ENCODE measurements around the gene ABCF2. TPM values are rescaled to one million over a fixed set of nuclear protein-coding genes. Genes with fewer than 3 reads are reported as not detected.

The ABCF2 gene
- total and polyA plus RNA-seq, 4 donors: 23.6 to 38.3 (median 34.0) TPM

DNA sequence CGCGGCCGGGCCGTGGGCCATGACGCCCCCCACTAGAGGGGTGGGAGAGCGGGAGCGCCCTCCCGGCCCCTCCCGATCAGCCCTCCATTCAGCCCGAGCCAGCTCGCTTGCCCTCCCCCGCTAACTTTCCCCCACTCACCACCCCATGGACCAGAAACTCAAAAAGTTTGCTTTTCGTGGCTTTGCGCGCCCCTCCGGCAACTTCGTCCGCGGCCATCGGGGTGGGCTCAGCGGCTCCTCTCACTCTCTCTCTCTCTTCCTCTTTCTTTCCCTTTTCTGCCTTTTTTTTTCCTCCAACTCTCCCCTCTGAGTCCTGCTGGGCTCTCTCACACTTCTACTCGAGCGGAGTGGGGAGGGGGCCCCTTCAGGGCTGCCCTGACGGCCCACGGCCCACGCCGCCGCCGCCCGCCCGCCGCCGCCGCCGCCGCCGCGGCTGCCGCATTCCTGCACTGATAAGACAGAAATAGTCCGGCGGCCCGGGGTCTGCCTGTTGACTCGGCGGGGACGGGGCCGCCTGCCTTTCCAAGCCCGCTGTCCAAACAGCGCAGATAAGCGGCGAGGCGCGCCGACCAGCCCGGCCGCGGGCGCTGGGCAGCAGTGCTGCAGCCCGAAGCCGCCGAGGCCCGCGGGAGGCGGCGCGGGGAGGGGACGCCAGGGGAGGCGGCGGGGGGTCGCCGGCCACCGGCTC lies 21.5 kb upstream of the ABCF2 start, which contains the start of gene SMARCD3:
Gene SMARCD3 (minus strand): TSS at position 349 of the 688 bp plus-strand sequence. CDS start 132 bp downstream, at position 217.
- WGBS (ENCODE audit: insufficient coverage): under 1% methylated on average over 66 of the region's 71 CpGs
- peak in 4 of 6 donors; percentile 70 to 94 (median 81) for DNase-seq (ENCODE audit: low read depth in 4 of 6, low spot score in 6 of 6)
- peak within 1 kb of the TSS; percentile 96 for H3K27ac ChIP-seq (ENCODE audit: low read depth, low read length)
- no peaks in the 10 kb centered on the region for H3K27me3 ChIP-seq (ENCODE audit: control insufficient read depth, insufficient read depth, low read length)
- peak within 1 kb of the TSS; percentile 79 for H3K4me3 ChIP-seq (ENCODE audit: low read depth, low read length)
- no peaks in the 10 kb centered on the region for H3K36me3 ChIP-seq (ENCODE audit: control insufficient read depth, insufficient read depth, low read length)
- H3K9me3 ChIP-seq (ENCODE audit: control insufficient read depth, insufficient read depth, low read length): no peaks in the 10 kb centered on the region
- H3K4me1 ChIP-seq (ENCODE audit: control insufficient read depth, insufficient read depth, low read length): peaks cover 87% of the 10 kb centered on the region

- H3K4me3 ChIP-seq (ENCODE audit: low read depth, low read length): peak overlapping the region; percentile 79
- H3K4me1 ChIP-seq (ENCODE audit: control insufficient read depth, insufficient read depth, low read length): peaks cover 87% of the 10 kb centered on the region
- WGBS (ENCODE audit: insufficient coverage): 3% methylated on average over 27 of the region's 29 CpGs
Observed at GRCh38 chr7:151247611-151248345, 20.8 kb upstream of the ABCF2 start.

GRCh38 chr7:151246851-151247580 lies 20.0 kb upstream of the ABCF2 start:
- peaks cover 84% of the 10 kb centered on the region for H3K4me1 ChIP-seq (ENCODE audit: control insufficient read depth, insufficient read depth, low read length)
- H3K27ac ChIP-seq (ENCODE audit: low read depth, low read length): peak overlapping the region; percentile 96
- H3K27me3 ChIP-seq (ENCODE audit: control insufficient read depth, insufficient read depth, low read length): no peaks in the 10 kb centered on the region
- peaks cover 12% of the 10 kb centered on the region for H3K36me3 ChIP-seq (ENCODE audit: control insufficient read depth, insufficient read depth, low read length)
- no peaks in the 10 kb centered on the region for H3K9me3 ChIP-seq (ENCODE audit: control insufficient read depth, insufficient read depth, low read length)
- 26% methylated on average over 3 of the region's 4 CpGs for WGBS (ENCODE audit: insufficient coverage)
- peak overlapping the region; percentile 79 for H3K4me3 ChIP-seq (ENCODE audit: low read depth, low read length)
- DNase-seq (ENCODE audit: low read depth in 4 of 6, low spot score in 6 of 6): no peak

More at GRCh38 chr7:151247611-151248345, 20.8 kb upstream of the ABCF2 start:
- Histone ChIP-seq H3K27ac (ENCODE audit: low read depth, low read length) (peak overlapping the region; percentile 96), H3K27me3 (ENCODE audit: control insufficient read depth, insufficient read depth, low read length) (no peaks in the 10 kb centered on the region), H3K9me3 (ENCODE audit: control insufficient read depth, insufficient read depth, low read length) (no peaks in the 10 kb centered on the region), H3K36me3 (ENCODE audit: control insufficient read depth, insufficient read depth, low read length) (peaks cover 4% of the 10 kb centered on the region)
- DNase-seq (ENCODE audit: low read depth in 4 of 6, low spot score in 6 of 6): no peak

DNA sequence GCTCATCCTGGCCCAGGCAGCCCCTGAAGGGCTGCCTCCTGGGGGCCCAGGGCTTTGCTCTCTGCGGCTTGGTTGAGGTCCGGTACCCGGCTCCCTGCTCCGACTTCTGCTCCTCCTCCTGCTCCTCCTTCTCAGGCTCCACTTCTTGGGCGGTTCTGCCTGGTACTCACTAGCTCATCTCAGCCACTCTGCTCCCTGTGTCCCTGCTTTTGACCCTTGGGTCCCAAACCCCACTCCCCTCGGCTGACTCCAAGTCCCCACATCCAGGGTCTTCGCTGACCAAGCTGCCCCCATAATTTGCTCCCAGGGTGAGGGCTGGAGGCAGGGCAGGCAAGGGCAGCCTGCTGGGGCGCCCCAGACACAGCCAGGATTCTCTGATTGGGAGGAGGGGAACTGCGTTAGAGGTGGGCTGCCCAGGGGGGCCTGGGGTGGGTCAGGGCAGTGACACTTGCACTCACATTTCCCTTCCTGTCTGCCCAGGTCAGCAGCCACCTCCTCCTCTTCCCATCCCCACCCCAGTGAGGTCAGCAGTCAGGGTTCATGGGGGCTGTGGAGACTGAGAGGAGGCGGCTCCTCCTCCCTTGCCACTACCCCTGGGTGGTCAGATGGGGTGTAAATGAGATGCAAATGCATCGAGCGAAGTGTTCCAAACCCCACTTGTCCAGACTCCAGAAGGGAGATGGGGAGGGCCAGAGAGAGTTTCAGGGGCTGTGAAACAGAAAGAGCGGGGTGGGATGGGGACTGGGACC lies 19.3 kb upstream of the ABCF2 start:
- Histone ChIP-seq H3K36me3 (ENCODE audit: control insufficient read depth, insufficient read depth, low read length) (peaks cover 20% of the 10 kb centered on the region), H3K27me3 (ENCODE audit: control insufficient read depth, insufficient read depth, low read length) (no peaks in the 10 kb centered on the region), H3K9me3 (ENCODE audit: control insufficient read depth, insufficient read depth, low read length) (no peaks in the 10 kb centered on the region), H3K27ac (ENCODE audit: low read depth, low read length) (peak overlapping the region; percentile 61), H3K4me3 (ENCODE audit: low read depth, low read length) (no peak overlapping the region), H3K4me1 (ENCODE audit: control insufficient read depth, insufficient read depth, low read length) (peaks cover 80% of the 10 kb centered on the region)
- peak in 2 of 6 donors; percentile 12 to 87 for DNase-seq (ENCODE audit: low read depth in 4 of 6, low spot score in 6 of 6)
- 24% methylated on average over 7 of the region's 13 CpGs for WGBS (ENCODE audit: insufficient coverage)

GRCh38 chr7:151245360-151246101 lies 18.5 kb upstream of the ABCF2 start:
- 2% methylated on average over 46 of the region's 60 CpGs for WGBS (ENCODE audit: insufficient coverage)
- peak overlapping the region; percentile 33 for H3K4me3 ChIP-seq (ENCODE audit: low read depth, low read length)
- peaks cover 24% of the 10 kb centered on the region for H3K36me3 ChIP-seq (ENCODE audit: control insufficient read depth, insufficient read depth, low read length)
- no peaks in the 10 kb centered on the region for H3K27me3 ChIP-seq (ENCODE audit: control insufficient read depth, insufficient read depth, low read length)
- no peaks in the 10 kb centered on the region for H3K9me3 ChIP-seq (ENCODE audit: control insufficient read depth, insufficient read depth, low read length)
- peak in 2 of 6 donors; percentile 61 to 78 for DNase-seq (ENCODE audit: low read depth in 4 of 6, low spot score in 6 of 6)
- peak overlapping the region; percentile 61 for H3K27ac ChIP-seq (ENCODE audit: low read depth, low read length)
- H3K4me1 ChIP-seq (ENCODE audit: control insufficient read depth, insufficient read depth, low read length): peaks cover 73% of the 10 kb centered on the region

- DNase-seq (ENCODE audit: low read depth in 4 of 6, low spot score in 6 of 6): peak in 2 of 6 donors; percentile 48 to 70
- peaks cover 66% of the 10 kb centered on the region for H3K4me1 ChIP-seq (ENCODE audit: control insufficient read depth, insufficient read depth, low read length)
- H3K4me3 ChIP-seq (ENCODE audit: low read depth, low read length): peak overlapping the region; percentile 33
- no peaks in the 10 kb centered on the region for H3K9me3 ChIP-seq (ENCODE audit: control insufficient read depth, insufficient read depth, low read length)
- H3K27ac ChIP-seq (ENCODE audit: low read depth, low read length): peak overlapping the region; percentile 10
- WGBS (ENCODE audit: insufficient coverage): 5% methylated on average over 12 of the region's 15 CpGs
- H3K27me3 ChIP-seq (ENCODE audit: control insufficient read depth, insufficient read depth, low read length): no peaks in the 10 kb centered on the region
- H3K36me3 ChIP-seq (ENCODE audit: control insufficient read depth, insufficient read depth, low read length): peaks cover 30% of the 10 kb centered on the region
Observed at GRCh38 chr7:151244841-151245346, 17.9 kb upstream of the ABCF2 start.

DNA sequence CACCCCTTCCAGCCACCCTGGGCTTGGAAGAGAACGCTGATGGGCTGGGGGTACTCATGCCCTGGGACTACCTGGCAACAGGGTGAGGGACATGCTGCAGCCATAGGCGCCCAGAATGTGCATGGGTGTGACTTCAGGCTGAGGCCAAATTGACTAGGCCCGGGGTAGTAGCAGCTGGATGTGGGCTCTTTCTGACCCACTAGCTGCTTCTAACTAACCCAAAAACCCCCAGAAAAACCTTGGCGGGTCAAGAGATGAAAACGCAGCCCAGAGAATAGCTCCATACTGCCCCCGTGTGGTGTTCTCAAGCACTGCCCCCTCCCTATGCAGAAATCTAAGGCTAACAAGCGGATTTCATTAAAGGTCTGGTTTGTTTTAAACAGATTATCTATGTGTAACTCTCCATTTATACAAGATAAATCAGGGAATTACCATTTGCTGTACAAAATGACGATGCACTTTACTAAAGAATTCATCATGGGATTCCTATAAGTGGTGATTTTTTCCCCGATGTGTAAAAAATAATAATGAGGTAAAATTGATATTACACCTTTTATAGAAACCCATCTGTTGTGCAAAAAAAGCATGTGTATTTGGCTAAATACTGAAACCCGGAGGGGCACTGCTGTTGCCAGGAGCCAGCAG lies 17.3 kb upstream of the ABCF2 start:
- Histone ChIP-seq H3K36me3 (ENCODE audit: control insufficient read depth, insufficient read depth, low read length) (peaks cover 36% of the 10 kb centered on the region), H3K9me3 (ENCODE audit: control insufficient read depth, insufficient read depth, low read length) (no peaks in the 10 kb centered on the region), H3K4me1 (ENCODE audit: control insufficient read depth, insufficient read depth, low read length) (peaks cover 61% of the 10 kb centered on the region), H3K27ac (ENCODE audit: low read depth, low read length) (peak overlapping the region; percentile 76), H3K27me3 (ENCODE audit: control insufficient read depth, insufficient read depth, low read length) (no peaks in the 10 kb centered on the region), H3K4me3 (ENCODE audit: low read depth, low read length) (peak overlapping the region; percentile 33)
- DNase-seq (ENCODE audit: low read depth in 4 of 6, low spot score in 6 of 6): peak in 4 of 6 donors; percentile 69 to 92 (median 82)
- 8% methylated on average over 2 of the region's 10 CpGs for WGBS (ENCODE audit: insufficient coverage)

All from spinal cord (tissue), 10 donors.